Measurements from ENCODE around the gene GGA2. TPM values are rescaled to one million over a fixed set of nuclear protein-coding genes. Genes with fewer than 3 reads are reported as not detected.

GGA2 gene
- total RNA-seq, 1 donor from 2014 or later: 89.9 TPM

DNA sequence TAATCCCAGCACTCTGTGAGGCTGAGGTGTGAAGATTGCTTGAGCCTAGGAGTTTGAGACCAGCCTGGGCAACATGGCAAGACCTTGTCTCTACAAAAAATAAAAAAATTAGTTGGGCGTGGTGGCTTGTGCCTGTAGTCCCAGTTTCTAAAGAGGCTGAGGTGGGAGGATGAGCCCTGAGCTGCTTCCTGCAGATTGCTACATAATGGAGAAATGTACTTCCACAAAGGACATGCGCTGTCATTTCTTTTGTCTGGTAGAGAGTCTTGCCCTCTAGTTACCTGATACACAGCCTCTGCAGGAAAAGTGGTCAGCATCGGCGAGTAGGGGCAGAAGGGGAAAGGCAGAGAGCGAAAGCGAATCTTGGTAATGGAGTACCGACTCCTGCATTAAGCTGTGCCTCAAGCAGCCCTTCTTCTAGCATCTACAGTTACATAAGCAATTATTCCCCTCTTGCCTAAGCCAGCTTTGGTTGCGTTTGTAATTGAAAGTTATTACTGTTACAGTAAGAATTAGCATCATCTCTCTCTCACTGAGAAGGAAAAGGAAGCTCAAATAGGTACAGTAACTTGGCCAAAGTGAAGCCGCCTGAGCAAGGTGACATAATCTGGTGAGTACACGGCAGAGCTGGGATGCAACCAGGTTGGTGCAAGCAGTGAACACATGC, 18.5 kb upstream of the GGA2 start:
- no peaks in the 10 kb centered on the region for H3K27me3 Mint-ChIP-seq
- H3K4me3 Mint-ChIP-seq (ENCODE audit: low read depth): no peak overlapping the region
- no peak overlapping the region for H3K27ac Mint-ChIP-seq
- H3K36me3 Mint-ChIP-seq (ENCODE audit: insufficient read depth): peaks cover 17% of the 10 kb centered on the region
- H3K9me3 Mint-ChIP-seq (ENCODE audit: low read depth): no peaks in the 10 kb centered on the region
- no peak for DNase-seq (ENCODE audit: low spot score, unreplicated experiment)
- TF ChIP-seq, protein P1, sequence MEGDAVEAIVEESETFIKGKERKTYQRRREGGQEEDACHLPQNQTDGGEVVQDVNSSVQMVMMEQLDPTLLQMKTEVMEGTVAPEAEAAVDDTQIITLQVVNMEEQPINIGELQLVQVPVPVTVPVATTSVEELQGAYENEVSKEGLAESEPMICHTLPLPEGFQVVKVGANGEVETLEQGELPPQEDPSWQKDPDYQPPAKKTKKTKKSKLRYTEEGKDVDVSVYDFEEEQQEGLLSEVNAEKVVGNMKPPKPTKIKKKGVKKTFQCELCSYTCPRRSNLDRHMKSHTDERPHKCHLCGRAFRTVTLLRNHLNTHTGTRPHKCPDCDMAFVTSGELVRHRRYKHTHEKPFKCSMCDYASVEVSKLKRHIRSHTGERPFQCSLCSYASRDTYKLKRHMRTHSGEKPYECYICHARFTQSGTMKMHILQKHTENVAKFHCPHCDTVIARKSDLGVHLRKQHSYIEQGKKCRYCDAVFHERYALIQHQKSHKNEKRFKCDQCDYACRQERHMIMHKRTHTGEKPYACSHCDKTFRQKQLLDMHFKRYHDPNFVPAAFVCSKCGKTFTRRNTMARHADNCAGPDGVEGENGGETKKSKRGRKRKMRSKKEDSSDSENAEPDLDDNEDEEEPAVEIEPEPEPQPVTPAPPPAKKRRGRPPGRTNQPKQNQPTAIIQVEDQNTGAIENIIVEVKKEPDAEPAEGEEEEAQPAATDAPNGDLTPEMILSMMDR (IDR thresholded peaks at IDR 0.05; ENCODE audit: unreplicated experiment): no peak
- no peaks in the 10 kb centered on the region for H3K4me1 Mint-ChIP-seq (ENCODE audit: low read depth)

DNA sequence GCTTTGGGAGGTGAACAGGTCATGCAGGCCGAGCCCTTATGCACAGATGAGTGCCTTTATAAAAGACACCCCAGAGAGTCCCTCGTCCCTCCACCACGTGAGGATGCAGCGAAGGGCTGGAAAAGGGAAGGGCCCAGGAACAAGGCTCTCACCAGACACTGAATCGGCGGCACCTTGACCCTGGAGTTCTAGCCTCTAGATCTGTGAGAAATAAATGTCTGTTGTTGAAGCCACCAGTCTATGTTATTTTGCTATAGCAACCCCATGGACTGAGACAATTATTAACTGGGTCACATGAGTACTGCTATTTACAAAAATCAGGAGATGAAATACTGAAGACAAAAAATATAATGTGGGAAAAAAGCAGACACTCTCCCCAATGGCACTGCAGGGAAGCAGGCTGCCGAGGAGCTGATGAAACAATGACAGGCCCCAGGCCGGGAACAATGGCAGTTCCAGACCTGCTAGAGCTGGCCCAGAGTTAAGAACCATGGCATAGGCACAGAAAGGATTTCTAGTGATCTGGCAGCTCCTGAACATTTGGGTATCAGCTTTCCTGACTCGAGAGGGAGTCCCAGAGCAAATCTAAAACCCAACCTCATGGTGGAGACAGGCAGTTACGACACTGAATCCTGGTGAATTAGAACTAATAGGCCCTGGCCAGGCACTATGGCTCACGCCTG, 17.8 kb upstream of the GGA2 start:
- Mint-ChIP-seq H3K27me3 (no peaks in the 10 kb centered on the region), H3K27ac (peak overlapping the region; percentile 16), H3K4me1 (ENCODE audit: low read depth) (no peaks in the 10 kb centered on the region), H3K9me3 (ENCODE audit: low read depth) (no peaks in the 10 kb centered on the region), H3K36me3 (ENCODE audit: insufficient read depth) (peaks cover 16% of the 10 kb centered on the region), H3K4me3 (ENCODE audit: low read depth) (no peak overlapping the region)
- TF ChIP-seq, protein P1 (IDR thresholded peaks at IDR 0.05; ENCODE audit: unreplicated experiment): no peak
- DNase-seq (ENCODE audit: low spot score, unreplicated experiment): no peak

DNA sequence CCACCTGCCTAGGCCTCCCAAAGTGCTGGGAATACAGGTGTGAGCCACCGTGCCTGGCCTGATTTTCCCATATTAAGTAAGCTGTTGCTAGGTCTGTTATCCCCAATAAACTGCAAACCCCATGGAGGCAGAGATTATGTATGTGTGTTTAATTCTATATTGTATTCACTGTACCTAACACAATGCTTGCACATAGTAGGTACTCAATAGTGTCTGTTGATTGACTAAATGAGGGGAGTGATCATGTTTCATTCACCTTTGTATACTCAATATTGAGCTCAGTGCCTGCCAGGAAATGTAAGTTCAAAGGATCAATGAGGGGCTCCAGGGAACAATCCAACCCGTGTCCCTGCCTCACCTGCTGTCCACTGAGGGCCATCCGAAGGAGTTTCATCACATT, 14.6 kb upstream of the GGA2 start:
- H3K27me3 Mint-ChIP-seq: no peaks in the 10 kb centered on the region
- peaks cover 18% of the 10 kb centered on the region for H3K36me3 Mint-ChIP-seq (ENCODE audit: insufficient read depth)
- no peaks in the 10 kb centered on the region for H3K4me1 Mint-ChIP-seq (ENCODE audit: low read depth)
- H3K9me3 Mint-ChIP-seq (ENCODE audit: low read depth): no peaks in the 10 kb centered on the region
- no peak overlapping the region for H3K4me3 Mint-ChIP-seq (ENCODE audit: low read depth)
- TF ChIP-seq, protein P1 (IDR thresholded peaks at IDR 0.05; ENCODE audit: unreplicated experiment): no peak
- no peak overlapping the region for H3K27ac Mint-ChIP-seq
- DNase-seq (ENCODE audit: low spot score, unreplicated experiment): no peak

DNA sequence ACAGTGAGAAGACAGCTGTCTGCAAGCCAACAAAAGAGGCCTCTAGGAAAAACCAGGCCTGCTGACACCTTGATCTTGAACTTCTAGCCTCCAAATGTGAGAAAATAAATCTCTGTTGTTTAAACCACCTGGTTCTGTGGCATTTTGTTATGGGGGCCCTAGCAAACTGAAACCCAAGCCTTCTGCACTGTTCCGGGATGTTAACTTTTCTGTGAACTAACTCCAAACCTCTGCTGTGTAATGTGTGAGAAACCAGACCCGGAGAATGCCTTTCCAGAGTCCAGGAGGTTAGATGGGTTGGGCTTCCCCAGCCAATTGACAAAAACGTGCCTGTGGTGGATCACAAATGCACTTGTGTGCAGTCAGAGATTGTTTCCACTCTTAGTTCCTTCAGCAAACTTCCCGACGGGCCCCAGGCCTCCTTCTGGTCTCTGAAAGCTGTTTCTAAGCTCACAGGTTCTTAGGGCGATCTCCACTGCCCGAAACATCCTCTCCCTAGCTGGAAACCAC, 13.6 kb upstream of the GGA2 start:
- TF ChIP-seq, protein P1 (IDR thresholded peaks at IDR 0.05; ENCODE audit: unreplicated experiment): no peak
- Mint-ChIP-seq H3K9me3 (ENCODE audit: low read depth) (no peaks in the 10 kb centered on the region), H3K4me1 (ENCODE audit: low read depth) (no peaks in the 10 kb centered on the region)

DNA sequence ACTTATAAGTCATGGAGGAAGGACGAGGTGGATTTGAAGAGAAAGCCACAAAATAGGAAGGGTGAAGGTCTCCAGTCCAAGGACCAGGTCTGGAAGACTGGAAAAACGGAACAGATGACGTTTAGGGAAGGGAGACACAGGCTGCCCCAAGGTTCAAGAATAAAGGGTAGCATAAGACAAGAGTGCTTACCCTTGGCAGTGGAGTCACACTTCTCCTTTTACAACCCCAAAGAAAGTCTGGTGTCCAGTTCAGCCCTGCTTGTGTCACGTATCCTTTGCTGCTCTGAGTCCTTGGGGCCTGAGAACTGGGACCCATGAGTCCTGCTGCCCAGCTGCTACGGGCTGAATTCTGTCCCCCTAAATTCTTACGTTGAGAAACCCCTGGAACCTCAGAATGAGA, 13.0 kb upstream of the GGA2 start:
- Mint-ChIP-seq H3K4me3 (ENCODE audit: low read depth) (no peak overlapping the region), H3K4me1 (ENCODE audit: low read depth) (no peaks in the 10 kb centered on the region), H3K27ac (no peak overlapping the region), H3K36me3 (ENCODE audit: insufficient read depth) (peaks cover 25% of the 10 kb centered on the region), H3K27me3 (no peaks in the 10 kb centered on the region), H3K9me3 (ENCODE audit: low read depth) (no peaks in the 10 kb centered on the region)
- TF ChIP-seq, protein P1 (IDR thresholded peaks at IDR 0.05; ENCODE audit: unreplicated experiment): no peak
- DNase-seq (ENCODE audit: low spot score, unreplicated experiment): no peak

More for the DNA sequence above, 13.6 kb upstream of the GGA2 start:
- Mint-ChIP-seq H3K4me3 (ENCODE audit: low read depth) (no peak overlapping the region), H3K27me3 (no peaks in the 10 kb centered on the region), H3K36me3 (ENCODE audit: insufficient read depth) (peaks cover 22% of the 10 kb centered on the region), H3K27ac (peak overlapping the region; percentile 52)
- no peak for DNase-seq (ENCODE audit: low spot score, unreplicated experiment)

Measured in progenitor cell of endocrine pancreas (in vitro differentiated cells).